ENCODE measurements around the gene LZTR1.

LZTR1 gene

GRCh38 chr22:21042978-21043859, 61.1 kb downstream of the LZTR1 start:
- Histone ChIP-seq H2BK5ac (ENCODE audit: low read length) (no peak overlapping the region), H3K4me3 (ENCODE audit: low read length in 2 of 2) (no peak overlapping the region), H3K79me1 (ENCODE audit: low read depth, low read length) (no peaks in the 10 kb centered on the region), H3K14ac (ENCODE audit: low read length) (no peak overlapping the region), H3K4me1 (ENCODE audit: control insufficient read depth in 2 of 2, insufficient read depth in 1 of 2, low read depth in 1 of 2, low read length in 2 of 2) (peaks cover 12 to 15% of the 10 kb centered on the region in 2 donors), H2BK12ac (ENCODE audit: low read length) (no peak overlapping the region), H3K9ac (ENCODE audit: low read depth, low read length, poor library complexity) (peak overlapping the region; percentile 0), H4K91ac (ENCODE audit: low read depth, low read length, poor library complexity) (no peak overlapping the region), H2AK5ac (ENCODE audit: low read depth, low read length) (peak overlapping the region; percentile 8), H3K9me3 (replicated peaks in 1 of 2; ENCODE audit: control insufficient read depth in 2 of 2, insufficient read depth in 1 of 2, low read depth in 1 of 2, low read length in 2 of 2) (no peaks in the 10 kb centered on the region), H3K4me2 (ENCODE audit: insufficient read depth, low read length, poor library complexity, severe bottlenecking) (no peak overlapping the region), H2BK15ac (ENCODE audit: low read length) (no peak overlapping the region), H3K23ac (ENCODE audit: low read depth, low read length, poor library complexity) (peak overlapping the region; percentile 89), H3K4ac (ENCODE audit: low read length) (no peak overlapping the region), H2BK120ac (ENCODE audit: low read depth, low read length) (no peak overlapping the region), H3K27me3 (ENCODE audit: control insufficient read depth in 3 of 3, insufficient read depth in 3 of 3, low read depth in 1 of 3, low read length in 3 of 3) (peaks cover 0 to 15% (median 0%) of the 10 kb centered on the region in 3 experiments), H2AFZ (ENCODE audit: low read length) (no peak overlapping the region), H3K18ac (ENCODE audit: low read length) (peak overlapping the region; percentile 51), H4K8ac (ENCODE audit: low read depth, low read length) (no peak overlapping the region), H3K36me3 (replicated peaks in 1 of 2; ENCODE audit: control insufficient read depth in 2 of 2, insufficient read depth in 2 of 2, low read length in 2 of 2) (no peaks in the 10 kb centered on the region), H3K27ac (replicated peaks; ENCODE audit: low read length) (no peak overlapping the region)
- WGBS, 2 donors (ENCODE audit: extremely low coverage in 2 of 2, insufficient read length in 2 of 2, insufficient replicate concordance in 1 of 2): no CpG with 5 or more reads among the region's 6 CpGs
- DNase-seq (ENCODE audit: low spot score): no peak

DNA sequence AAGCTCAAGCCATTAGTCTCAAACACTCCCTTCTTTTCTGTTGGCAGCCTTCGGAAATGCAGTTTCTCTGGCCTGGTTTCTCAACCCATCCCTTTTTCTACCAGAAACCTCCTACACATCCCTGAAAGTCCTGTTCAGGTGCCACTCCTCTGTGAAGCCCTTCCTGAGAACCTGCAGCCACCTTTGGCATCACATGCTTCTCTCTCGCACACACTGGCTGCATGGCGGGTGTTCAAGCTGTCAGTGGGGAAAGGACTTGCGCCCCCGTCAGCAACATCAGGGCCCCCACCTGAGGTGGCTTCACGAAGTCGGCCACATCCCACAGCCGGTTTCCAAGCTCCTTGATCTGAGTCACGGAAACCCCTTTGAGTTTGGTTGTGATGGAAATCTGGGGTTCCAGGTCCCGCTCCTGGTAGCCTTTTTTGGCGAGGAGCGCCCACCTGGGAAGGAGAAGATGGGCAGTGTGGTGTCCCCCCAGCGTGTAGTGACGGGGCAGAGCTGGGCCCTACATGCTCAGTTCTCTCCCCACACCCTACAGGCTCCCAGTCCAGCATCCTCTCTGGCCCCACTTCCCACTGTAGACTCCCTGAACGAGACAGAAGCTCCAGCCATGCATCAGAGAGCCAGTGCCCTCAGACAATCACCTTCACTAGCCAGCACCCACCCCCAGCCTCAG, 61.9 kb downstream of the LZTR1 start:
- H2BK120ac ChIP-seq (ENCODE audit: low read depth, low read length): peak overlapping the region; percentile 87
- no peak overlapping the region for H3K27ac ChIP-seq (replicated peaks; ENCODE audit: low read length)
- no peak overlapping the region for H4K91ac ChIP-seq (ENCODE audit: low read depth, low read length, poor library complexity)
- no peak overlapping the region for H2BK12ac ChIP-seq (ENCODE audit: low read length)
- H3K4me1 ChIP-seq (ENCODE audit: control insufficient read depth in 2 of 2, insufficient read depth in 1 of 2, low read depth in 1 of 2, low read length in 2 of 2): peaks cover 12 to 15% of the 10 kb centered on the region in 2 donors
- H3K18ac ChIP-seq (ENCODE audit: low read length): peak overlapping the region; percentile 71
- no peak overlapping the region for H3K4me2 ChIP-seq (ENCODE audit: insufficient read depth, low read length, poor library complexity, severe bottlenecking)
- DNase-seq (ENCODE audit: low spot score): no peak
- H3K4me3 ChIP-seq (ENCODE audit: low read length in 2 of 2): no peak overlapping the region
- no peaks in the 10 kb centered on the region for H3K36me3 ChIP-seq (replicated peaks in 1 of 2; ENCODE audit: control insufficient read depth in 2 of 2, insufficient read depth in 2 of 2, low read length in 2 of 2)
- peaks cover 0 to 17% (median 0%) of the 10 kb centered on the region in 3 experiments for H3K27me3 ChIP-seq (ENCODE audit: control insufficient read depth in 3 of 3, insufficient read depth in 3 of 3, low read depth in 1 of 3, low read length in 3 of 3)
- WGBS, 2 donors (ENCODE audit: extremely low coverage in 2 of 2, insufficient read length in 2 of 2, insufficient replicate concordance in 1 of 2): no CpG with 5 or more reads among the region's 15 CpGs
- peak overlapping the region; percentile 64 for H2AFZ ChIP-seq (ENCODE audit: low read length)
- no peaks in the 10 kb centered on the region for H3K79me1 ChIP-seq (ENCODE audit: low read depth, low read length)
- peak overlapping the region; percentile 96 for H2AK5ac ChIP-seq (ENCODE audit: low read depth, low read length)
- no peaks in the 10 kb centered on the region for H3K9me3 ChIP-seq (replicated peaks in 1 of 2; ENCODE audit: control insufficient read depth in 2 of 2, insufficient read depth in 1 of 2, low read depth in 1 of 2, low read length in 2 of 2)
- H3K23ac ChIP-seq (ENCODE audit: low read depth, low read length, poor library complexity): peak overlapping the region; percentile 89
- H3K9ac ChIP-seq (ENCODE audit: low read depth, low read length, poor library complexity): no peak overlapping the region
- no peak overlapping the region for H3K4ac ChIP-seq (ENCODE audit: low read length)
- peak overlapping the region; percentile 21 for H3K14ac ChIP-seq (ENCODE audit: low read length)
- no peak overlapping the region for H2BK15ac ChIP-seq (ENCODE audit: low read length)
- H4K8ac ChIP-seq (ENCODE audit: low read depth, low read length): no peak overlapping the region
- no peak overlapping the region for H2BK5ac ChIP-seq (ENCODE audit: low read length)

- H3K14ac ChIP-seq (ENCODE audit: low read length): no peak overlapping the region
- peak overlapping the region; percentile 69 for H2BK15ac ChIP-seq (ENCODE audit: low read length)
- H3K18ac ChIP-seq (ENCODE audit: low read length): peak overlapping the region; percentile 83
- H3K23ac ChIP-seq (ENCODE audit: low read depth, low read length, poor library complexity): peak overlapping the region; percentile 89
- H2AFZ ChIP-seq (ENCODE audit: low read length): peak overlapping the region; percentile 64
- WGBS, 2 donors (ENCODE audit: extremely low coverage in 2 of 2, insufficient read length in 2 of 2, insufficient replicate concordance in 1 of 2): no CpG with 5 or more reads among the region's 15 CpGs
- no peak for DNase-seq (ENCODE audit: low spot score)
- peaks cover 0 to 17% (median 0%) of the 10 kb centered on the region in 3 experiments for H3K27me3 ChIP-seq (ENCODE audit: control insufficient read depth in 3 of 3, insufficient read depth in 3 of 3, low read depth in 1 of 3, low read length in 3 of 3)
- no peaks in the 10 kb centered on the region for H3K36me3 ChIP-seq (replicated peaks in 1 of 2; ENCODE audit: control insufficient read depth in 2 of 2, insufficient read depth in 2 of 2, low read length in 2 of 2)
- H3K9me3 ChIP-seq (replicated peaks in 1 of 2; ENCODE audit: control insufficient read depth in 2 of 2, insufficient read depth in 1 of 2, low read depth in 1 of 2, low read length in 2 of 2): no peaks in the 10 kb centered on the region
- no peak overlapping the region for H4K8ac ChIP-seq (ENCODE audit: low read depth, low read length)
- H2BK120ac ChIP-seq (ENCODE audit: low read depth, low read length): no peak overlapping the region
- H3K9ac ChIP-seq (ENCODE audit: low read depth, low read length, poor library complexity): peak overlapping the region; percentile 44
- H2BK12ac ChIP-seq (ENCODE audit: low read length): peak overlapping the region; percentile 41
- H3K4ac ChIP-seq (ENCODE audit: low read length): no peak overlapping the region
- H3K4me2 ChIP-seq (ENCODE audit: insufficient read depth, low read length, poor library complexity, severe bottlenecking): peak overlapping the region; percentile 52
- H2BK5ac ChIP-seq (ENCODE audit: low read length): peak overlapping the region; percentile 35
- no peaks in the 10 kb centered on the region for H3K79me1 ChIP-seq (ENCODE audit: low read depth, low read length)
- H3K27ac ChIP-seq (replicated peaks; ENCODE audit: low read length): peak overlapping the region; percentile 40
- H2AK5ac ChIP-seq (ENCODE audit: low read depth, low read length): no peak overlapping the region
- H4K91ac ChIP-seq (ENCODE audit: low read depth, low read length, poor library complexity): no peak overlapping the region
- peak overlapping the region in 1 of 2 donors; percentile 58 for H3K4me3 ChIP-seq (ENCODE audit: low read length in 2 of 2)
- peaks cover 12 to 15% of the 10 kb centered on the region in 2 donors for H3K4me1 ChIP-seq (ENCODE audit: control insufficient read depth in 2 of 2, insufficient read depth in 1 of 2, low read depth in 1 of 2, low read length in 2 of 2)
Measured at GRCh38 chr22:21044931-21045584, 63.0 kb downstream of the LZTR1 start.
